Inferior parietal cortex (tissue), 1 donor: ENCODE results near the gene CXCL9.
"Not testable (repeated sequence)": the region's sequence is repeated elsewhere in the genome, so short reads cannot be mapped to it uniquely, and the experiment has no call there.

Experiments used
- DNase-seq: peaks from one replicate; pipeline ENCODE4 v3.0.0-alpha.2; 2016; ENCODE audit errors: extremely low spot score

CXCL9 gene

GRCh38 chr4:76012388-76012801 is 5.1 kb upstream of the CXCL9 start:
- no peak for DNase-seq

GRCh38 chr4:76011700-76012387 is 4.5 kb upstream of the CXCL9 start:
- DNase-seq, result peak; percentile 43

- no peak for DNase-seq
Observed at GRCh38 chr4:76011018-76011670, 3.8 kb upstream of the CXCL9 start.

GRCh38 chr4:76010576-76010975 is 3.3 kb upstream of the CXCL9 start:
- no peak for DNase-seq

GRCh38 chr4:76009311-76009710 is 2.0 kb upstream of the CXCL9 start:
- DNase-seq, result no peak

GRCh38 chr4:76003620-76004019 is 3.7 kb downstream of the CXCL9 start:
- DNase-seq, result no peak

GRCh38 chr4:76003035-76003434 is 4.3 kb downstream of the CXCL9 start:
- no peak for DNase-seq

GRCh38 chr4:76002176-76002575 is 5.1 kb downstream of the CXCL9 start:
- DNase-seq, result no peak

GRCh38 chr4:76001700-76002099 is 5.6 kb downstream of the CXCL9 start:
- DNase-seq, result no peak

GRCh38 chr4:76000279-76000678 is 7.0 kb downstream of the CXCL9 start:
- no peak for DNase-seq

- DNase-seq, result not testable (repeated sequence)
Observed at GRCh38 chr4:75998525-75999147, 8.7 kb downstream of the CXCL9 start.

GRCh38 chr4:75997946-75998345 is 9.4 kb downstream of the CXCL9 start:
- no peak for DNase-seq

GRCh38 chr4:75997081-75997480 is 10.2 kb downstream of the CXCL9 start:
- no peak for DNase-seq

- peak; percentile 81 for DNase-seq
Observed at GRCh38 chr4:75995727-75996126, 11.6 kb downstream of the CXCL9 start.

- no peak for DNase-seq
Observed at GRCh38 chr4:75992462-75992861, 14.8 kb downstream of the CXCL9 start.

GRCh38 chr4:75989846-75990528 is 17.3 kb downstream of the CXCL9 start:
- no peak for DNase-seq

- DNase-seq, result no peak
Observed at GRCh38 chr4:75985116-75985515, 22.2 kb downstream of the CXCL9 start.

- DNase-seq, result no peak
Observed at GRCh38 chr4:75980576-75980975, 26.7 kb downstream of the CXCL9 start.

GRCh38 chr4:75976177-75976576 is 31.1 kb downstream of the CXCL9 start:
- no peak for DNase-seq

GRCh38 chr4:75973766-75974165 is 33.5 kb downstream of the CXCL9 start:
- no peak for DNase-seq

- no peak for DNase-seq
Observed at GRCh38 chr4:75968084-75968483, 39.2 kb downstream of the CXCL9 start.

GRCh38 chr4:75963558-75963957 is 43.8 kb downstream of the CXCL9 start:
- no peak for DNase-seq

GRCh38 chr4:75962072-75962471 is 45.2 kb downstream of the CXCL9 start:
- not testable (repeated sequence) for DNase-seq
